ENCODE measurements around the gene OR10A2.

The OR10A2 gene

GRCh38 chr11:6911378-6911777, 48.5 kb downstream of the OR10A2 start:
- ChIA-PET POLR2A (no interaction called here), CTCF (no interaction called here)
- H3K4me1 ChIP-seq (ENCODE audit: control insufficient read depth, insufficient read depth, low read length), result no peaks in the 10 kb centered on the region
- no peak overlapping the region for H3K4me3 ChIP-seq (ENCODE audit: low read depth, low read length)
- no peaks in the 10 kb centered on the region for H3K36me3 ChIP-seq (ENCODE audit: control insufficient read depth in 2 of 2, insufficient read depth in 1 of 2, low read length in 2 of 2)
- no peak overlapping the region for H3K27ac ChIP-seq (ENCODE audit: extremely low read depth, low read depth, low read length)
- H3K9me3 ChIP-seq (ENCODE audit: control insufficient read depth, insufficient read depth, low read depth, low read length), result no peaks in the 10 kb centered on the region
- TF ChIP-seq ZNF416 (tag by site-specific recombination; IDR thresholded peaks at IDR 0.05), result no peak
- TF ChIP-seq ZEB2 (tag by site-specific recombination; IDR thresholded peaks at IDR 0.05), result no peak
- no peak for TF ChIP-seq ZNF133 (tag by site-specific recombination; IDR thresholded peaks at IDR 0.05)
- no peak for TF ChIP-seq PRDM4 (tag by site-specific recombination; IDR thresholded peaks at IDR 0.05)
- no peak for TF ChIP-seq GLI2 (tag by site-specific recombination; IDR thresholded peaks at IDR 0.05; ENCODE audit: borderline replicate concordance, low read depth)
- TF ChIP-seq, protein P1, sequence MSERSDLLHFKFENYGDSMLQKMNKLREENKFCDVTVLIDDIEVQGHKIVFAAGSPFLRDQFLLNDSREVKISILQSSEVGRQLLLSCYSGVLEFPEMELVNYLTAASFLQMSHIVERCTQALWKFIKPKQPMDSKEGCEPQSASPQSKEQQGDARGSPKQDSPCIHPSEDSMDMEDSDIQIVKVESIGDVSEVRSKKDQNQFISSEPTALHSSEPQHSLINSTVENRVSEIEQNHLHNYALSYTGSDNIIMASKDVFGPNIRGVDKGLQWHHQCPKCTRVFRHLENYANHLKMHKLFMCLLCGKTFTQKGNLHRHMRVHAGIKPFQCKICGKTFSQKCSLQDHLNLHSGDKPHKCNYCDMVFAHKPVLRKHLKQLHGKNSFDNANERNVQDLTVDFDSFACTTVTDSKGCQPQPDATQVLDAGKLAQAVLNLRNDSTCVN (tag by site-specific recombination; optimal IDR thresholded peaks at IDR 0.05), result no peak
- no peak for TF ChIP-seq GLIS1 (tag by site-specific recombination; IDR thresholded peaks at IDR 0.05)
- no peak for TF ChIP-seq ZFP41 (tag by site-specific recombination; IDR thresholded peaks at IDR 0.05; ENCODE audit: borderline replicate concordance)
- no peak for TF ChIP-seq ZNF391 (tag by site-specific recombination; IDR thresholded peaks at IDR 0.05; ENCODE audit: borderline replicate concordance, low read depth)
- TF ChIP-seq ZNF114 (tag by site-specific recombination; IDR thresholded peaks at IDR 0.05), result no peak
- TF ChIP-seq ZNF138 (tag by site-specific recombination; IDR thresholded peaks at IDR 0.05; ENCODE audit: borderline replicate concordance), result no peak
- TF ChIP-seq, protein P2, sequence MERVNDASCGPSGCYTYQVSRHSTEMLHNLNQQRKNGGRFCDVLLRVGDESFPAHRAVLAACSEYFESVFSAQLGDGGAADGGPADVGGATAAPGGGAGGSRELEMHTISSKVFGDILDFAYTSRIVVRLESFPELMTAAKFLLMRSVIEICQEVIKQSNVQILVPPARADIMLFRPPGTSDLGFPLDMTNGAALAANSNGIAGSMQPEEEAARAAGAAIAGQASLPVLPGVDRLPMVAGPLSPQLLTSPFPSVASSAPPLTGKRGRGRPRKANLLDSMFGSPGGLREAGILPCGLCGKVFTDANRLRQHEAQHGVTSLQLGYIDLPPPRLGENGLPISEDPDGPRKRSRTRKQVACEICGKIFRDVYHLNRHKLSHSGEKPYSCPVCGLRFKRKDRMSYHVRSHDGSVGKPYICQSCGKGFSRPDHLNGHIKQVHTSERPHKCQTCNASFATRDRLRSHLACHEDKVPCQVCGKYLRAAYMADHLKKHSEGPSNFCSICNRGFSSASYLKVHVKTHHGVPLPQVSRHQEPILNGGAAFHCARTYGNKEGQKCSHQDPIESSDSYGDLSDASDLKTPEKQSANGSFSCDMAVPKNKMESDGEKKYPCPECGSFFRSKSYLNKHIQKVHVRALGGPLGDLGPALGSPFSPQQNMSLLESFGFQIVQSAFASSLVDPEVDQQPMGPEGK (tag by site-specific recombination; IDR thresholded peaks at IDR 0.05), result no peak
- no peak for TF ChIP-seq PRDM2 (tag by site-specific recombination; IDR thresholded peaks at IDR 0.05; ENCODE audit: borderline replicate concordance)
- TF ChIP-seq ZNF768 (tag by site-specific recombination; IDR thresholded peaks at IDR 0.05), result no peak
- no peak for TF ChIP-seq ZNF654 (tag by site-specific recombination; IDR thresholded peaks at IDR 0.05; ENCODE audit: low read depth)
- no peak for TF ChIP-seq ZNF747 (tag by site-specific recombination; IDR thresholded peaks at IDR 0.05)
- TF ChIP-seq ZFP69B (tag by site-specific recombination; IDR thresholded peaks at IDR 0.05), result no peak
- no peak for TF ChIP-seq ZNF169 (tag by site-specific recombination; IDR thresholded peaks at IDR 0.05)
- TF ChIP-seq ZNF121 (tag by site-specific recombination; IDR thresholded peaks at IDR 0.05), result no peak
- TF ChIP-seq ZFP3 (tag by site-specific recombination; IDR thresholded peaks at IDR 0.05; ENCODE audit: low read depth), result no peak
